IMR-90 (cell line): ENCODE results near the gene ILK. TPM values are rescaled to one million over a fixed set of nuclear protein-coding genes. Genes with fewer than 3 reads are reported as not detected.

Experiments used
- ATAC-seq: fragments of 200-7000 bp; cut with Tn5 transposase; 2 replicates; pipeline ENCODE4 v1.9.1; 2020; ENCODE audit warnings: low read depth, mild to moderate bottlenecking, moderate library complexity
- BruUV-seq: library from RNA; stranded (reverse); fragments of 400-500 nt; replicated peaks from 2 replicates; lab custom pipeline; 2021; lab: Mats Ljungman, UMichigan
- CTCF ChIA-PET: fragments of 300-600 bp; formaldehyde crosslinking; extraction: SDS; loops from one replicate; lab custom pipeline; 2021; ENCODE audit warnings: antibody characterized with exemption; lab: Yijun Ruan, JAX
- POLR2A ChIA-PET: fragments of 300-600 bp; sonication (Branson Sonifier 250); formaldehyde crosslinking; loops from one replicate; lab custom pipeline; 2022; ENCODE audit warnings: antibody characterized with exemption; ENCODE audit not compliant: unreplicated experiment; lab: Charles Lee
- DNase-seq: peaks from one replicate; pipeline ENCODE4 v3.0.0; 2013
- H2AFZ ChIP-seq: replicated peaks from 2 replicates; pipeline ENCODE3; 2013; ENCODE audit warnings: low read length, mild to moderate bottlenecking; ENCODE audit not compliant: poor library complexity
- H2AK5ac ChIP-seq: 2 replicates; pipeline ENCODE4 v1.6.1; 2013; ENCODE audit warnings: low read depth, low read length, inconsistent platforms
- H2AK9ac ChIP-seq: replicated peaks from 2 replicates; pipeline ENCODE3; 2013; ENCODE audit warnings: mild to moderate bottlenecking, low read depth, low read length, moderate library complexity; ENCODE audit not compliant: poor library complexity
- H2BK120ac ChIP-seq: 2 replicates; pipeline ENCODE4 v1.6.1; 2013; ENCODE audit warnings: low read depth, low read length, inconsistent platforms
- H2BK15ac ChIP-seq: 3 replicates; pipeline ENCODE4 v1.6.1; 2013; ENCODE audit warnings: low read depth, low read length, inconsistent platforms
- H2BK20ac ChIP-seq: 2 replicates; pipeline ENCODE4 v1.6.1; 2013; ENCODE audit warnings: low read depth, mild to moderate bottlenecking, inconsistent platforms, low read length, moderate library complexity
- H2BK5ac ChIP-seq: 2 replicates; pipeline ENCODE4 v1.6.1; 2013; ENCODE audit warnings: mild to moderate bottlenecking, low read depth, low read length, inconsistent platforms; ENCODE audit not compliant: poor library complexity, severe bottlenecking
- H3K14ac ChIP-seq: replicated peaks from 2 replicates; pipeline ENCODE4 v1.6.1; 2013; ENCODE audit warnings: low read depth, low read length, inconsistent platforms
- H3K18ac ChIP-seq: 2 replicates; pipeline ENCODE4 v1.6.1; 2013; ENCODE audit warnings: low read depth, low read length, control low read depth
- H3K23ac ChIP-seq: 2 replicates; pipeline ENCODE4 v1.6.1; 2013; ENCODE audit warnings: low read depth, low read length, inconsistent platforms
- H3K27ac ChIP-seq: 2 replicates; pipeline ENCODE4 v1.5.1; 2013; ENCODE audit warnings: mild to moderate bottlenecking, control low read depth, low read length; ENCODE audit not compliant: insufficient read depth
- H3K27me3 ChIP-seq: 2 replicates; pipeline ENCODE4 v1.6.1; 2013; ENCODE audit warnings: low read length; ENCODE audit not compliant: control insufficient read depth, insufficient read depth
- H3K36me3 ChIP-seq: 2 replicates; pipeline ENCODE4 v1.6.1; 2013; ENCODE audit warnings: low read length, mixed read lengths; ENCODE audit not compliant: control insufficient read depth, insufficient read depth
- H3K4ac ChIP-seq: 2 replicates; pipeline ENCODE4 v1.6.1; 2013; ENCODE audit warnings: low read depth, low read length, inconsistent platforms
- H3K4me1 ChIP-seq: 2 replicates; pipeline ENCODE4 v1.6.1; 2013; ENCODE audit warnings: low read length, mixed read lengths; ENCODE audit not compliant: control insufficient read depth, insufficient read depth
- H3K4me2 ChIP-seq: 2 replicates; pipeline ENCODE4 v1.6.1; 2013; ENCODE audit warnings: low read depth, mild to moderate bottlenecking, control low read depth, low read length, moderate library complexity
- H3K4me3 ChIP-seq: 2 replicates; pipeline ENCODE4 v1.5.1; 2013; ENCODE audit warnings: low read depth, mild to moderate bottlenecking, control low read depth, low read length, moderate library complexity; ENCODE audit not compliant: insufficient read depth
- H3K56ac ChIP-seq: 2 replicates; pipeline ENCODE4 v1.6.1; 2013; ENCODE audit warnings: low read length, inconsistent platforms; ENCODE audit not compliant: insufficient read depth; ENCODE audit errors: extremely low read depth
- H3K79me1 ChIP-seq, 2 experiments: 2 replicates each; pipeline ENCODE4 v1.6.1; 2013; ENCODE audit warnings: low read length in 2 of 2, inconsistent platforms in 1 of 2, low read depth in 1 of 2
- H3K9ac ChIP-seq: 2 replicates; pipeline ENCODE4 v1.6.1; 2013; ENCODE audit warnings: low read depth, low read length, control low read depth
- H3K9me1 ChIP-seq: 2 replicates; pipeline ENCODE4 v1.6.1; 2013; ENCODE audit warnings: low read length, inconsistent platforms; ENCODE audit not compliant: insufficient read depth
- H3K9me3 ChIP-seq: 2 replicates; pipeline ENCODE4 v1.6.1; 2013; ENCODE audit warnings: low read length; ENCODE audit not compliant: control insufficient read depth, insufficient read depth
- H4K20me1 ChIP-seq: 2 replicates; pipeline ENCODE4 v1.6.1; 2013; ENCODE audit warnings: low read length, inconsistent platforms; ENCODE audit not compliant: insufficient read depth
- H4K5ac ChIP-seq: 2 replicates; pipeline ENCODE4 v1.6.1; 2013; ENCODE audit warnings: mild to moderate bottlenecking, low read depth, low read length, control low read depth
- H4K8ac ChIP-seq, 2 experiments: 2 replicates each; pipeline ENCODE4 v1.6.1; 2013; ENCODE audit warnings: low read depth in 2 of 2, low read length in 2 of 2, control low read depth in 1 of 2, inconsistent platforms in 1 of 2
- H4K91ac ChIP-seq: 2 replicates; pipeline ENCODE4 v1.6.1; 2013; ENCODE audit warnings: low read depth, low read length, inconsistent platforms; ENCODE audit not compliant: insufficient read depth
- CEBPB ChIP-seq: IDR thresholded peaks from 2 replicates; pipeline ENCODE4 v1.6.1; 2012; ENCODE audit warnings: low read depth, low read length, improper control_type of control experiment
- FOS ChIP-seq: fragments of 150-350 bp; IDR thresholded peaks from 2 replicates; pipeline ENCODE4 v1.6.1; 2016; ENCODE audit warnings: low read depth, low read length
- MAFK ChIP-seq: IDR thresholded peaks from 2 replicates; pipeline ENCODE4 v1.6.1; 2012; ENCODE audit warnings: low read depth, low read length, improper control_type of control experiment
- MAZ ChIP-seq: IDR thresholded peaks from 2 replicates; pipeline ENCODE4 v1.6.1; 2012; ENCODE audit warnings: low read depth, mild to moderate bottlenecking, low read length, improper control_type of control experiment, moderate library complexity, borderline replicate concordance
- MXI1 ChIP-seq: IDR thresholded peaks from 2 replicates; pipeline ENCODE4 v1.6.1; 2012; ENCODE audit warnings: low read depth, mild to moderate bottlenecking, low read length, moderate library complexity, borderline replicate concordance
- POLR2A ChIP-seq: IDR thresholded peaks from 2 replicates; pipeline ENCODE4 v1.6.1; 2012; ENCODE audit warnings: mild to moderate bottlenecking, low read depth, low read length
- RCOR1 ChIP-seq: IDR thresholded peaks from 2 replicates; pipeline ENCODE4 v1.6.1; 2012; ENCODE audit warnings: mild to moderate bottlenecking, low read length, improper control_type of control experiment; ENCODE audit not compliant: insufficient replicate concordance
- SMC3 ChIP-seq: fragments of 150-350 bp; IDR thresholded peaks from 2 replicates; pipeline ENCODE4 v1.6.1; 2016; ENCODE audit warnings: low read depth, mild to moderate bottlenecking, antibody characterized with exemption, low read length, moderate library complexity
- WGBS, 2 experiments: methylation state at CpG; one replicate each; pipeline versions ENCODE4 v1.1.5 to v1.1.7; 2013; ENCODE audit warnings: missing lambda C conversion rate in 2 of 2; ENCODE audit not compliant: insufficient read length in 1 of 2; ENCODE audit errors: extremely low coverage in 2 of 2; 5-methylcytosine and 5-hydroxymethylcytosine counted together
- dilution Hi-C: fragments of 300-500 bp; cut with HindIII; formaldehyde crosslinking; loops from one replicate; pipeline ENCODE4 v1.14.3; 2018; ENCODE audit warnings: low sequenced_read_pairs; ENCODE audit not compliant: unreplicated experiment
- in situ Hi-C: fragments of 300-500 bp; cut with MboI; formaldehyde crosslinking; loops from 3 replicates; pipeline ENCODE4 v1.14.3; 2019; ENCODE audit warnings: low sequenced_read_pairs, inconsistent platforms, mixed read lengths
- intact Hi-C: fragments of 100-400 bp; cut with micrococcal nuclease; formaldehyde crosslinking; loops from 2 replicates; pipeline ENCODE4 v1.10.0; 2022
- polyA plus RNA-seq, 3 experiments: library from polyadenylated mRNA; depleted of rRNA; stranded (reverse); fragments of >200 nt; gene quantifications; 2 replicates each; pipeline ENCODE4 v1.2.3, GENCODE V29; 2012; ENCODE audit warnings: low replicate concordance in 1 of 3
- total RNA-seq: library from RNA; depleted of rRNA; stranded (reverse); fragments of >200 nt; gene quantifications from 2 replicates; pipeline ENCODE4 v1.2.3, GENCODE V29; 2012

The ILK gene
- total and polyA plus RNA-seq, 2 of the 4 experiments (the other 2 are of a cell fraction), result 339 to 389 TPM

DNA sequence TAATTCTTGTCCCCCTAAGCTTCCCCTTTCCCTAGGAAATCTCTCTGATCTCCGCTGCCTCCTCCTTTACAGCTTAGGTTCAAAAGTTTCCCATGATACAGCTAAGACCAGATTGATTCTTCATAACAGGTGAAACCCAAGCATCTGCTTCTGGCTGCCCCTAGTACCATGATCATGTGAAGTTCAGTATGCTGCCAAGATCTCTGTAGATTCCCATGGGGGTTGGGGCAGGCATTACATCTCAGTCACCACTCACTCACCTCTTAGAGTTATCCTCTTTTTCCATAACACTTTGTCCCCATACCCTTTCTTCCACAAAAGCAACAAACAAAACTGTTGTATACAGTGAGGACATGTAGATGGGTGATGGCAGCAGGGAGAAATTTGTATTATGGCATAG is 44.2 kb upstream of the ILK start:
- intact Hi-C loops (no loop called here), in situ Hi-C loops (no loop called here), dilution Hi-C loops (no loop called here)
- Histone ChIP-seq H4K5ac (no peak overlapping the region), H2BK15ac (no peak overlapping the region), H3K27me3 (no peaks in the 10 kb centered on the region), H2AK5ac (no peak overlapping the region), H3K14ac (no peak overlapping the region), H2BK5ac (no peak overlapping the region), H3K18ac (no peak overlapping the region), H3K23ac (no peak overlapping the region), H3K4me3 (no peak overlapping the region), H3K27ac (no peak overlapping the region), H3K79me1 (no peaks in the 10 kb centered on the region), H3K9me3 (no peaks in the 10 kb centered on the region), H2BK120ac (no peak overlapping the region), H2BK20ac (no peak overlapping the region), H3K4me2 (no peak overlapping the region), H4K20me1 (no peaks in the 10 kb centered on the region), H4K8ac (no peak overlapping the region), H3K9ac (no peak overlapping the region), H3K36me3 (no peaks in the 10 kb centered on the region), H3K56ac (no peak overlapping the region), H4K91ac (no peak overlapping the region), H3K4ac (no peak overlapping the region), H2AK9ac (no peak overlapping the region), H2AFZ (no peak overlapping the region), H3K4me1 (no peaks in the 10 kb centered on the region), H3K9me1 (peaks cover 4% of the 10 kb centered on the region; the same call in 1 of the 2 replicates)
- ChIA-PET CTCF (interaction anchor here (1.8 kb wide), 1 partner anchor 28 kb away, joined by 4 read pairs; no protein-coding TSS in a partner anchor), POLR2A (no interaction called here)
- no peak for TF ChIP-seq MAFK
- no peak for TF ChIP-seq SMC3
- no peak for TF ChIP-seq MXI1
- TF ChIP-seq MAZ, result no peak
- no peak for TF ChIP-seq RCOR1
- no peak for TF ChIP-seq FOS
- TF ChIP-seq CEBPB, result no peak
- TF ChIP-seq POLR2A, result no peak
- DNase-seq, result no peak
- no peak for ATAC-seq
- no TSS peak for BruUV-seq
- WGBS, 2 experiments, result 100% methylated on average over 1 of the region's 1 CpG; no CpG with 5 or more reads in 1 of the 2 experiments
